Activated T-helper 2 cell treated with anti-CD3 and anti-CD28 coated beads, Interferon-gamma antibody, Interleukin-2, Interleukin-4, amounts not matched to agents 10 μg/mL and 5 μg/mL and 100 μg/mL, durations not matched to agents 14 hours and 24 hours and 36 hours (primary cell): ENCODE data around the gene PLAAT3. TPM values are rescaled to one million over a fixed set of nuclear protein-coding genes. Genes with fewer than 3 reads are reported as not detected.
"Not testable (repeated sequence)": the region's sequence is repeated elsewhere in the genome, so short reads cannot be mapped to it uniquely, and the experiment has no call there.

Source experiments
- DNase-seq: peaks from one replicate; pipeline ENCODE4 v3.0.0; 2021; ENCODE audit warnings: low spot score
- H3K27ac Mint-ChIP-seq: one replicate; pipeline ENCODE4 v1.8.0; 2021; ENCODE audit warnings: mixed read lengths
- H3K27me3 Mint-ChIP-seq: one replicate; pipeline ENCODE4 v1.8.0; 2021; ENCODE audit warnings: low read depth, mixed read lengths
- H3K36me3 Mint-ChIP-seq: one replicate; pipeline ENCODE4 v1.8.0; 2021; ENCODE audit warnings: low read depth, mixed read lengths
- H3K4me1 Mint-ChIP-seq: one replicate; pipeline ENCODE4 v1.8.0; 2021; ENCODE audit warnings: low read depth, mixed read lengths
- H3K4me3 Mint-ChIP-seq: one replicate; pipeline ENCODE4 v1.8.0; 2021; ENCODE audit warnings: low read depth, mild to moderate bottlenecking, moderate library complexity, mixed read lengths
- H3K9me3 Mint-ChIP-seq: one replicate; pipeline ENCODE4 v1.8.0; 2021; ENCODE audit warnings: mixed read lengths
- intact Hi-C: fragments of 100-400 bp; cut with micrococcal nuclease; formaldehyde crosslinking; loops from one replicate; pipeline ENCODE4 v1.15.1; 2023
- total RNA-seq: library from RNA; stranded (reverse); gene quantifications from 2 replicates; pipeline ENCODE4 v1.2.3, GENCODE V29; 2022

PLAAT3 gene
- total RNA-seq, 1 donor from 2014 or later: 15.2 TPM

DNA sequence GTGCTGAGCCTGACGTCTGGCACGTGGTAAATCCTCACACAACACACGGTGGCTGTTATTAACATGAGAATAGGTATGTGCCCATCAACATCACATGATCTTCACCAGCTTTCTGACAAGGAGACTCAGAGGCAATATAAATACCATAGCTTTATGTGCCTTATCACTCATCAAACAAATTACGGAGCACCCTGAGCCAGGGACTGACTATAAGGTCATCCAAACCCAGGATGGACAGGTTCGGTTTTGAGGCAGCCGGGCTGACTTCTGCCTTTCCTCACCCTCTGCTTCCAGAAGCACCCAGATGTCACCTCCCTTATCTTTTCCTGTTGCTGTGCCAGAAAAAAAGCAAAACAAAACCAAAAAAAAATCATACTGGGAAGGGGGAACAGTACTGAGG, 5.7 kb upstream of the PLAAT3 start:
- no peak for DNase-seq
- Mint-ChIP-seq H3K4me3 (no peak overlapping the region), H3K27ac (no peak overlapping the region), H3K27me3 (peaks cover 4% of the 10 kb centered on the region), H3K4me1 (no peaks in the 10 kb centered on the region), H3K36me3 (no peaks in the 10 kb centered on the region), H3K9me3 (no peaks in the 10 kb centered on the region)
- intact Hi-C loops: no loop called here

DNA sequence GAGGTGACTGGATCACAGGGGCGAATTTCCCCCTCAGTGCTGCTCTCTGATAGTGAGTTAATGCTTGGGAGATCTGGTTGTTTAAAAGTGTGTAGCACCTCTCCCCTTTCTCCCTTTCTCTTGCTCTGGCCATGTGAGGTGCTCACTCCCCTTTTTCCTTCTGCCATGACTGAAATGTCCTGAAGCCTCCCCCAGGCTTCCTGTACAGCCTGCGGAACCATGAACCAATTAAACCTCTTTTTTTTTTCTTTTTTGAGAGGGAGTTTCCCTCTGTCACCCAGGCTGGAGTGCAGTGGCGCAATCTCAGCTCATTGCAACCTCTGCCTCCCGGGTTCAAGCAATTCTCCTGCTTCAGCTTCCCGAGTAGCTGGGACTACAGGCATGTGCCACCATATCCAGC, 3.5 kb upstream of the PLAAT3 start:
- DNase-seq, H3K27ac Mint-ChIP-seq, H3K4me1 Mint-ChIP-seq, intact Hi-C loops, H3K36me3 Mint-ChIP-seq, H3K9me3 Mint-ChIP-seq, H3K4me3 Mint-ChIP-seq: not testable (repeated sequence)
- H3K27me3 Mint-ChIP-seq: peaks cover 16% of the 10 kb centered on the region

DNA sequence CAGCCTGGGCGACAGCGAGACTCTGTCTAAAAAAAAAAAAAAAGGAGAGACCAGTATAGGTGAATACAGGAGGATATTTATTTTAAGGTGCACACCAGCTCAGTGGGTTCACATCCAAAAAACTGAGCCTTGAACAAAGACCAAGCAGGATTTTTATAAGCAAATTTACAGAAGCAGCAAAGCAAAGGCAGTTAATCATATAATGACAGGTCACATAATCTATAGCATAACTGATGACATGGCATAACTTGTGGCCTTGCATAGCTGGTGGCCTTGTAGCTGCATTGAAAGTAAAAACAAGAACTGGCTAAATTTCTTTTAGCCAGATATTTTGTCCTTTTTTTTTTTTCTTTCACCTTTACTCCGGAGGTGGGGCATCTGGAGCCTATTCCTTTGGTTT, 2.7 kb upstream of the PLAAT3 start:
- H3K27ac Mint-ChIP-seq: no peak overlapping the region

DNA sequence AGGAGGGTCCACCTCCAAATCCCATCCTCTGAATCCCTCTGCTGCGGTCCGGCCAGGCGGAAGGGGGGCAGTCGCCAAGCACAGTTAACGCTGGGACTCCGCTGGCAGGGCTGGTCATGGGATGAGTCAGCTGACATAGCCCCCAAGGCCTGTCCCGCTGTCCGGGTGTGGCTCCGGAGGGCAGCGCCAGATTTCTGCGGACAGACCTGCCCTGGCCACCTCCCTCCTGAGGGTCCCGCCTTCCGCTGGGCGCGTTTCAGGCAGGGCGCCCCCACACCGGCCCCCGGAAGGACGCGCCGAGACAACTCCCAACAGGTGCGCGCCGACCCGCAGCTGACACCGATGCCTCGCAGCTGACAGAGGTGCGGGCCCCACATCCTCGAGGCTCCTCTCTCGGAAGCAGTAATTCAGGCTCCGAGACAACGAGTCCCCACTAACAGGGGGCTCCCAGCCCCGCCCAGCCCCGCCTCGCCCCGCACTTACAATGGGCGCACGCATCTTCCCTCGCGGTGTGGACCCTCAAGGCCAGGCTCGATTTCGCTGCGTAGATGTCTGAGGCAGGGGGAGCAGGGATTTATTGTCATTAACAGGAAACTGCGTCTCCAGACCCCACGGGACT, 607 bp downstream of the PLAAT3 start:
- no peaks in the 10 kb centered on the region for H3K36me3 Mint-ChIP-seq
- no peak overlapping the region for H3K27ac Mint-ChIP-seq
- peaks cover 27% of the 10 kb centered on the region for H3K27me3 Mint-ChIP-seq
- H3K4me1 Mint-ChIP-seq: peaks cover 11% of the 10 kb centered on the region
- DNase-seq: no peak
- H3K4me3 Mint-ChIP-seq: peak overlapping the region; percentile 77
- intact Hi-C loops: loop anchor here (5.0 kb wide), 3 partner anchors 46 to 121 kb away; partner anchors contain the start of genes PLAAT4 and PLAAT5
- no peaks in the 10 kb centered on the region for H3K9me3 Mint-ChIP-seq

More for the DNA sequence above, 2.7 kb upstream of the PLAAT3 start:
- Mint-ChIP-seq H3K4me1 (peaks cover 2% of the 10 kb centered on the region), H3K27me3 (peaks cover 22% of the 10 kb centered on the region), H3K9me3 (no peaks in the 10 kb centered on the region), H3K4me3 (no peak overlapping the region), H3K36me3 (no peaks in the 10 kb centered on the region)
- intact Hi-C loops: no loop called here
- no peak for DNase-seq

DNA sequence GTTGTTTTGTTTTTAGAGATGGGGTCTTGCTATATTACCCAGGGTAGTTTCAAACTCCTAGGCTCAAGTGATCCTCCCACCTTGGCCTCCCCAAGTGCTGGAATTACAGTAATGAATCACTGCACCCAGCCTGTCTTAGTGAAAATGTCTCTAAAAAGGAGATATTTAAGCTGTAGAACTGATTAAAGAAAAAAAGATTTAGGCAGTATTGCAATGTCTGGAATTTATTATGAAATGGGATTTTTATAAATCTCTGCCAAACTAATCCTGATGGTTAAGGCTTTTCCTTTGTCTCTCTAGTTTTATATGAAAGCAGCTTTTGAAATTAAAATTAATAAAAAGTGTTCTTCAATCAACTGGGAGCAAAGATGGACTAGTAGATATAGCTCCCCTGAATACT, 2.1 kb downstream of the PLAAT3 start:
- DNase-seq: no peak
- intact Hi-C loops: loop anchor here (5.0 kb wide), 3 partner anchors 45 to 120 kb away; partner anchors contain the start of genes PLAAT4 and PLAAT5
- H3K27ac Mint-ChIP-seq: no peak overlapping the region
- H3K36me3 Mint-ChIP-seq: no peaks in the 10 kb centered on the region
- no peaks in the 10 kb centered on the region for H3K9me3 Mint-ChIP-seq
- no peak overlapping the region for H3K4me3 Mint-ChIP-seq
- peaks cover 27% of the 10 kb centered on the region for H3K27me3 Mint-ChIP-seq
- peaks cover 20% of the 10 kb centered on the region for H3K4me1 Mint-ChIP-seq

DNA sequence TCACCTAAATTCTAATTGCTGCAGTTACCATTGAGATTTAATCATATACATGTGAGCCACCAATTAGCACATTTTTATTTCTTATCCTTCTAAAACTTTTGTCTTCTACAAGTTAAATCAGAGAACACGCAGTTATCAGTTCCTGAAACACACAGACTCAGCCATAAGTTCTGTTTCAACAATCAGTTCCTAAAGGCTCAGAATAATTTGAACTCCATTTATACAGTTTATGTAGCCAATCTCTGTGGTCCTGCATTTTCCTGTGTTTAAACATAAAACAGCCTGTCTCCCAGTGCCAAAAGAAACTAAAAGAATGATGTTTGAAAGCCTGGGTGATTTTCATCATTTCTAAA, 2.9 kb downstream of the PLAAT3 start:
- H3K27ac Mint-ChIP-seq: no peak overlapping the region
- DNase-seq: no peak
- peaks cover 20% of the 10 kb centered on the region for H3K4me1 Mint-ChIP-seq
- H3K9me3 Mint-ChIP-seq: no peaks in the 10 kb centered on the region
- peaks cover 27% of the 10 kb centered on the region for H3K27me3 Mint-ChIP-seq
- no peaks in the 10 kb centered on the region for H3K36me3 Mint-ChIP-seq
- H3K4me3 Mint-ChIP-seq: no peak overlapping the region
- intact Hi-C loops: loop anchor here (5.0 kb wide), 3 partner anchors 44 to 119 kb away; partner anchors contain the start of genes PLAAT4 and PLAAT5

DNA sequence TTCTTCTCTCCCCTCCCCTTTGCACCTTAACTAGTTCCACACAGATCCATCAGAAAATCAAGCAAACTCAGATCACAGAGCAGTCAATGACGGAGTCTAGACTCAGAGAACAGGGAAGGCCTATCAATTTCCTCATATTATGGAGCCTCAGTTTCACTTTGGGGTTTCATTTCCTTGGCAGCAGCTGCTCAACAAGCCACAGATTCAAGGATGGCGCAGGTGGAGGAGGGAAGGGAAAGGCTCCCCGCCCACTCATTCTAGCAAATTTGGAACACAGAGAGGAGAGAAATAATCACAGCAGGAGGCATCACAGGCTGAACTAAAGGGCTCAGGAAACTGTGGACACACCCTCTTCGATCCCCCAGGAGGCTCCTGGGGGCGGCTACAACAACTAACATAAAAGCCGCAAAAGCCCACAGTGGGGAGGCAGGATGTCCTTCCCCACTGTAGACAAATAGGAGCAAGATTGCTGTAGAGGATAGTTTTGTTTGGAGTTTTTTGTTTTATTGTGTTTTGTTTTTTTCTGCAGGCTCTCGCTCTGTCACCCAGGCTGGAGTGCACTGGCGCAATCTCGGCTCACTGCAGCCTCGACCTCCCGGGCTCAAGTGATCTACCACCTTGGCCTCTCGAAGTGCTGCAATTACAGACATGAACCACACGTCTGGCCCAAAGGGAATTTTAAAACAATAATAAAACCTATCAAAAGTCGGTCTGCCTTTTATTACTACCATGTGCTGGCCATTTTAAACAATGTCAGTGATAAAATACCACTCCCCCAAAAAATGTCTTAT, 3.4 kb downstream of the PLAAT3 start:
- no peak overlapping the region for H3K4me3 Mint-ChIP-seq
- H3K27me3 Mint-ChIP-seq: peaks cover 23% of the 10 kb centered on the region
- no peak overlapping the region for H3K27ac Mint-ChIP-seq
- H3K4me1 Mint-ChIP-seq: peaks cover 20% of the 10 kb centered on the region
- no peaks in the 10 kb centered on the region for H3K9me3 Mint-ChIP-seq
- DNase-seq: no peak
- no peaks in the 10 kb centered on the region for H3K36me3 Mint-ChIP-seq
- intact Hi-C loops: loop anchor here (5.0 kb wide), 3 partner anchors 43 to 118 kb away; partner anchors contain the start of genes PLAAT4 and PLAAT5

DNA sequence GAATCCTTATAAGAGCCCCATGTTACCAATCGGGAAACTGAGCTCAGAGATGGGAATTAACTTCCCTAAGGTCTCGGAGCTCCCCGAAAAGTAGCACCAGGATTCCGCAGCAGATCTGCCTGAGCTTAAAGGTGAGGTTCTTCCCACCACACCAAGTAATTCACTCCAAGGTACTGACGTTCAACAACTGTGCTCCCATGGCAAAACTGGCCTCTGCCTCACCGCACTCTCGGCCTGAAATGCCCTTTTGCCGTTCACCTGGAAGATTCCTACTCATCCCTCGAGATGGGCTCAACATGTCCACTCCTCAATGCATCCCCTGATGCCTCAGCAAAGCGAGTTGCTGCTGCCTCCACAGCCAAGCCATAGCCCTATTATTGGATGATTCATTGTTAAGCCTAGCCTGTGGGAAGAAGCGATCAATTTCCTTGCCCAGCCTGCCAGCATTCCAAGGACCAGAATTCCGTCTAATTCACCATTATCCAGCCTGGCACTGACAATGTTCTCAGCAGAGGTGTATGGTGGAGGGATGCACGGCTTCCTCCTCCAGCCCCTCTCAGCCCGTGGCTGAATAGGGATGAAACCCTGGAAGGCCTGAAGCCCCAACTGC, 4.2 kb downstream of the PLAAT3 start:
- H3K36me3 Mint-ChIP-seq: no peaks in the 10 kb centered on the region
- H3K4me1 Mint-ChIP-seq: peaks cover 20% of the 10 kb centered on the region
- H3K27ac Mint-ChIP-seq: no peak overlapping the region
- no peaks in the 10 kb centered on the region for H3K9me3 Mint-ChIP-seq
- DNase-seq: no peak
- H3K4me3 Mint-ChIP-seq: no peak overlapping the region
- peaks cover 23% of the 10 kb centered on the region for H3K27me3 Mint-ChIP-seq
- intact Hi-C loops: loop anchor here (5.0 kb wide), 3 partner anchors 43 to 118 kb away; partner anchors contain the start of genes PLAAT4 and PLAAT5

DNA sequence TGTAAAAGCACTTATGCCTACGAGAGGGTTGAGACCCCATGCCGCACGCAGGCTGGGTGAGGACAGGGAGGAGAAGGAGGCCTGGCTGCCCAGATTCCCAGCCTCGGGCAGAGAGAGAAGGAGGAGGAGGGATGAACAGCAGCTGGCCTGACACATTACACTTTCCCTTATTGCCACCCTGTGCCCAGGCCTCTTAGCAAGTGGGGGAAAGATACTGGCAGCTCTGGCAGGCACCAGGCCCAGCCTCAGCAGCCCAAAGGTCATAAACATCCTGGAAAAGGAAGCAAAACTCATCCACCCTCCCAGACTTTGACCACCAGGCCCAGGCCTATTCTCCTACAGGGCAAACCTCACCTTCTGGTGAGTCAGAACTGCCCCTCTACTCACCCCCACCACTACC, 4.7 kb downstream of the PLAAT3 start:
- Mint-ChIP-seq H3K9me3 (no peaks in the 10 kb centered on the region), H3K4me1 (peaks cover 19% of the 10 kb centered on the region), H3K36me3 (no peaks in the 10 kb centered on the region), H3K27ac (no peak overlapping the region), H3K4me3 (no peak overlapping the region), H3K27me3 (peaks cover 23% of the 10 kb centered on the region)
- DNase-seq: no peak
- intact Hi-C loops: no loop called here

DNA sequence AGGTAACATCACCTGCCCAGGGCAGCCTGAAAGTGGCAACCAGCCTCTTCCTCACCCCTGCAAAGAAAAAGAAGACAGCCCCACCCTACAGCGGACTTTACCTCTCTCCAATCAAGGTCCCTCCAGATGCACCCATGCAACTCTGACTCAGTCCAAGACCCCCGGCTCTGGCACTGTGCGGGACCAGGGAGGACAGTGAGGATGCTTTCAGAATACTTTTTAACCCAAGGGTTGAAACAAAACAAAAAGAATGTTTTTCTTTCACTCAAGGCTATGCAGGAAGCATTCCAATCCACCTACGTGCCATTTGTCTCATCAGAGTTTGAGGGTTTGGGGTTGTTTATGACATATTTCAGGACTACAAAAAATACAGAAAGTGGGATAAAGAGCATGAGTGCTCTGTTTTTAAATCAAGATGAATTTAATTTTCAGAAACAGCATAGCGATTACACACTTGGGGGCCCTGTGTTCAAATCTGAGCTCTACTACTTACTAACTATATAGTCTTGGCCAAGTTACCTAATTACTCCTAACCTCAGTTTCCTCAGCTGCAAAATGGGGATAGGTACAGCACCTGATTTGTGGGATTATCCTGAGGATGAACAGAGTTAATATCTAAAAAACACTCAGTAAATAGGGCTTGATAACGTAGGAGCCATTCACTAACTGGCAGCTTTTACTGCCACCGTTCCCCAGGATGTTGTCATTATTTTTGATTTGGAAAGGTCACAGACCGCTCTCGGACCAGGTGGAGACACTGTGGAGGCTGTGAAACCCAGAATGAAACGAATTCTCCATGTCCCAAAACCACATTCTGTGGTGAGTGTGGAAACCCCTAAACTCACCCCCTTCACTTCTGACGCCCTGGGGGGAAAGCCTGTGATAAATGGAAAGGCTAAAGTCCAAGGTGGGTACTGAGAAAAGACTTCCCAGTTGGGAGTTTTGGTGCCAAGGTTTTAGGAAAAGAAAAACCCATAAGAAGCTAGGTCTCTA, 5.6 kb downstream of the PLAAT3 start:
- H3K27ac Mint-ChIP-seq: peak overlapping the region; percentile 51
- H3K9me3 Mint-ChIP-seq: no peaks in the 10 kb centered on the region
- H3K4me1 Mint-ChIP-seq: peaks cover 17% of the 10 kb centered on the region
- H3K36me3 Mint-ChIP-seq: no peaks in the 10 kb centered on the region
- intact Hi-C loops: no loop called here
- no peak overlapping the region for H3K4me3 Mint-ChIP-seq
- no peak for DNase-seq
- peaks cover 16% of the 10 kb centered on the region for H3K27me3 Mint-ChIP-seq

DNA sequence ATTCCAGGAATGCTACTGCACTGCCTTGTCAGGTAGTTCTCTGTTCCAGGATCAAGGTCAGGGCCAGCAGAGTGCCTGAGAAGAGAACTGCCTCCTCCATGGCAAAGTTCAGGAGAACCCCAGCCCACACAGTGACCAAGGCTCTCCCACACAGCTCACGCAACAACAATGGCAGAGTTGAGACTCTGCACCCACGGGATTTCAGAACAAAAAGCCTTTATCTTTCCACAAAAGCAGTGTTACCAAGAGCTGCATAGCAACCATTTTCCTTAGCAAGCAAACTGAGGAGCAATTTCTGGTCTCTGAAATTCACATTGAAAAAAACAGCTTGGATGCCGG, 11.1 kb downstream of the PLAAT3 start:
- DNase-seq: no peak
- no peaks in the 10 kb centered on the region for H3K36me3 Mint-ChIP-seq
- H3K9me3 Mint-ChIP-seq: no peaks in the 10 kb centered on the region
- peaks cover 10% of the 10 kb centered on the region for H3K4me1 Mint-ChIP-seq
- H3K4me3 Mint-ChIP-seq: no peak overlapping the region
- no peaks in the 10 kb centered on the region for H3K27me3 Mint-ChIP-seq
- peak overlapping the region; percentile 7 for H3K27ac Mint-ChIP-seq
- intact Hi-C loops: no loop called here
